ENCODE measurements around the gene GRPEL1.

DNA sequence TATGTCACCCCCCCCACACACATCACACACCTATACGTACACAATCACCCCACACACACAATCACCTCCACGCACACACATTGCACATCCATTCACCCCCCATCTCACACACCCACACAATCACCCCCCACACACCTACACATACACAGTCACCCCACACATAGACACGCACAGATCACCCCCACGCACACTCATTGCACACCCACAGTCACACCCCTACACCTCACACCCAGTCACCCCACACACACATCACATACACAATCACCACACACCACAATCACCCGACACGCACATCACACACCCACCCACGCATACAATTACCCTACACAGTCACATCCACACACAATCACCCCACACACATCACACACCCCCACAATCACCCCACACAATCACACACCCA, 40.6 kb downstream of the GRPEL1 start:
- TF ChIP-seq, protein P1, sequence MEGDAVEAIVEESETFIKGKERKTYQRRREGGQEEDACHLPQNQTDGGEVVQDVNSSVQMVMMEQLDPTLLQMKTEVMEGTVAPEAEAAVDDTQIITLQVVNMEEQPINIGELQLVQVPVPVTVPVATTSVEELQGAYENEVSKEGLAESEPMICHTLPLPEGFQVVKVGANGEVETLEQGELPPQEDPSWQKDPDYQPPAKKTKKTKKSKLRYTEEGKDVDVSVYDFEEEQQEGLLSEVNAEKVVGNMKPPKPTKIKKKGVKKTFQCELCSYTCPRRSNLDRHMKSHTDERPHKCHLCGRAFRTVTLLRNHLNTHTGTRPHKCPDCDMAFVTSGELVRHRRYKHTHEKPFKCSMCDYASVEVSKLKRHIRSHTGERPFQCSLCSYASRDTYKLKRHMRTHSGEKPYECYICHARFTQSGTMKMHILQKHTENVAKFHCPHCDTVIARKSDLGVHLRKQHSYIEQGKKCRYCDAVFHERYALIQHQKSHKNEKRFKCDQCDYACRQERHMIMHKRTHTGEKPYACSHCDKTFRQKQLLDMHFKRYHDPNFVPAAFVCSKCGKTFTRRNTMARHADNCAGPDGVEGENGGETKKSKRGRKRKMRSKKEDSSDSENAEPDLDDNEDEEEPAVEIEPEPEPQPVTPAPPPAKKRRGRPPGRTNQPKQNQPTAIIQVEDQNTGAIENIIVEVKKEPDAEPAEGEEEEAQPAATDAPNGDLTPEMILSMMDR (IDR thresholded peaks at IDR 0.05): no peak
- TF ChIP-seq POLR2AphosphoS5 (IDR thresholded peaks at IDR 0.05; ENCODE audit: low read depth, low read length): no peak
- no peak for TF ChIP-seq TCF7L2 (IDR thresholded peaks at IDR 0.05; ENCODE audit: low read depth, low read length)
- no peak for TF ChIP-seq SIN3A (IDR thresholded peaks at IDR 0.05; ENCODE audit: borderline replicate concordance, insufficient read depth, low read depth, low read length)
